GM23338 (cell line): Measurements from ENCODE around the gene RENBP. TPM values are rescaled to one million over a fixed set of nuclear protein-coding genes. Genes with fewer than 3 reads are reported as not detected.

ENCODE experiments used
- ATAC-seq: fragments of 200-7000 bp; cut with Tn5 transposase; 3 replicates; pipeline ENCODE4 v1.9.1; 2020
- DNase-seq: peaks from one replicate; pipeline ENCODE4 v3.0.0-alpha.2; 2015; ENCODE audit warnings: low spot score
- H2AFZ ChIP-seq: fragments of 200-600 bp; sonication (generic); 2 replicates; pipeline ENCODE4 v1.8.0; 2016; ENCODE audit warnings: antibody characterized with exemption, mild to moderate bottlenecking, moderate library complexity
- H3F3A ChIP-seq: fragments of 200-600 bp; sonication (generic); replicated peaks from 2 replicates; pipeline ENCODE4 v1.8.0; 2017; ENCODE audit warnings: antibody characterized with exemption, mixed run types, low read depth
- H3K27ac ChIP-seq: fragments of 200-600 bp; sonication (generic); 2 replicates; pipeline ENCODE4 v1.6.1; 2016; ENCODE audit warnings: low read depth
- H3K27me3 ChIP-seq: fragments of 200-600 bp; sonication (generic); 2 replicates; pipeline ENCODE4 v1.8.0; 2016; ENCODE audit warnings: mild to moderate bottlenecking, mixed run types, moderate library complexity; ENCODE audit not compliant: insufficient read depth
- H3K36me3 ChIP-seq: fragments of 200-600 bp; sonication (generic); 2 replicates; pipeline ENCODE4 v1.8.0; 2016; ENCODE audit warnings: mild to moderate bottlenecking; ENCODE audit not compliant: insufficient read depth
- H3K4me1 ChIP-seq: fragments of 200-600 bp; sonication (generic); 2 replicates; pipeline ENCODE4 v1.8.0; 2016; ENCODE audit warnings: mild to moderate bottlenecking, moderate library complexity; ENCODE audit not compliant: insufficient read depth
- H3K4me2 ChIP-seq: fragments of 200-600 bp; sonication (generic); 2 replicates; pipeline ENCODE4 v1.7.1; 2017; ENCODE audit warnings: mixed run types
- H3K4me3 ChIP-seq: fragments of 200-600 bp; sonication (generic); 2 replicates; pipeline ENCODE4 v1.6.1; 2016; ENCODE audit warnings: mixed run types
- H3K79me2 ChIP-seq: fragments of 200-600 bp; sonication (generic); replicated peaks from 2 replicates; pipeline ENCODE4 v1.8.0; 2017; ENCODE audit warnings: mild to moderate bottlenecking; ENCODE audit not compliant: insufficient read depth
- H3K9me2 ChIP-seq: fragments of 200-600 bp; sonication (generic); 2 replicates; pipeline ENCODE4 v1.8.0; 2017; ENCODE audit not compliant: insufficient read depth
- H4K20me1 ChIP-seq: fragments of 200-600 bp; sonication (generic); replicated peaks from 2 replicates; pipeline ENCODE4 v1.8.0; 2017; ENCODE audit warnings: mild to moderate bottlenecking; ENCODE audit not compliant: insufficient read depth
- H3K27ac Mint-ChIP-seq: 2 replicates; pipeline ENCODE4 v1.8.0; 2020; ENCODE audit warnings: inconsistent platforms, mild to moderate bottlenecking, moderate library complexity, mixed read lengths
- H3K27me3 Mint-ChIP-seq: 3 replicates; pipeline ENCODE4 v1.8.0; 2022; ENCODE audit warnings: low read depth, mild to moderate bottlenecking, moderate library complexity, mixed read lengths, inconsistent platforms; ENCODE audit not compliant: insufficient read depth, poor library complexity
- H3K36me3 Mint-ChIP-seq: 3 replicates; pipeline ENCODE4 v1.8.0; 2021; ENCODE audit warnings: low read depth, mild to moderate bottlenecking, inconsistent platforms, moderate library complexity, mixed read lengths
- H3K4me1 Mint-ChIP-seq: 3 replicates; pipeline ENCODE4 v1.8.0; 2020; ENCODE audit warnings: mild to moderate bottlenecking, inconsistent platforms, mixed read lengths
- H3K4me3 Mint-ChIP-seq: 3 replicates; pipeline ENCODE4 v1.8.0; 2021; ENCODE audit warnings: moderate library complexity, mild to moderate bottlenecking, inconsistent platforms, mixed read lengths
- H3K9me3 Mint-ChIP-seq: 3 replicates; pipeline ENCODE4 v1.8.0; 2020; ENCODE audit warnings: moderate library complexity, mild to moderate bottlenecking, inconsistent platforms, mixed read lengths
- CREB1 ChIP-seq: fragments of 250-450 bp; sonication (Bioruptor Pico); IDR thresholded peaks from 2 replicates; pipeline ENCODE4 v1.5.0; 2020; ENCODE audit warnings: low read depth, mild to moderate bottlenecking, moderate library complexity
- EZH2 ChIP-seq: fragments of 200-600 bp; sonication (generic); IDR thresholded peaks from one replicate; pipeline ENCODE4 v1.8.0; 2017; ENCODE audit warnings: antibody characterized with exemption, mild to moderate bottlenecking, low read depth; ENCODE audit not compliant: unreplicated experiment
- EZH2phosphoT487 ChIP-seq: fragments of 200-600 bp; sonication (generic); IDR thresholded peaks from one replicate; pipeline ENCODE4 v1.8.1; 2018; ENCODE audit warnings: antibody characterized with exemption; ENCODE audit not compliant: unreplicated experiment
- JUNB ChIP-seq: IDR thresholded peaks from one replicate; pipeline ENCODE4 v1.6.1; 2016; ENCODE audit warnings: antibody characterized with exemption; ENCODE audit not compliant: unreplicated experiment
- NANOG ChIP-seq: IDR thresholded peaks from 2 replicates; pipeline ENCODE4 v1.6.1; 2016; ENCODE audit warnings: antibody characterized with exemption, borderline replicate concordance
- POLR2AphosphoS5 ChIP-seq: IDR thresholded peaks from 2 replicates; pipeline ENCODE4 v1.6.1; 2016; ENCODE audit warnings: antibody characterized with exemption, low read depth
- STAT1 ChIP-seq: IDR thresholded peaks from one replicate; pipeline ENCODE4 v1.6.1; 2016; ENCODE audit warnings: antibody characterized with exemption; ENCODE audit not compliant: unreplicated experiment
- ZNF114 ChIP-seq: fragments of 250-450 bp; sonication (Bioruptor Pico); IDR thresholded peaks from 2 replicates; pipeline ENCODE4 v1.5.0; 2020; ENCODE audit warnings: mild to moderate bottlenecking, moderate library complexity
- ZNF331 ChIP-seq: fragments of 250-450 bp; sonication (Bioruptor Pico); IDR thresholded peaks from 2 replicates; pipeline ENCODE4 v1.5.0; 2020; ENCODE audit warnings: low read depth, mild to moderate bottlenecking, moderate library complexity
- polyA plus RNA-seq: library from polyadenylated mRNA; unstranded; fragments of >200 nt; fragmentation: Nextera tagmentation; extraction: Ambion mirVana; gene quantifications from 2 replicates; pipeline ENCODE4 v1.2.1, GENCODE V29; 2016
- total RNA-seq: library from RNA; depleted of rRNA; stranded (reverse); fragments of >200 nt; shearing (Covaris generic); gene quantifications from 2 replicates; pipeline ENCODE4 v1.2.3, GENCODE V29; 2014
- TF ChIP-seq, protein P1 (sequence below): fragments of 250-450 bp; sonication (Bioruptor Pico); IDR thresholded peaks from 2 replicates; pipeline ENCODE4 v1.5.0; 2020; ENCODE audit warnings: mild to moderate bottlenecking, moderate library complexity
- TF ChIP-seq, protein P2 (sequence below): IDR thresholded peaks from 2 replicates; pipeline ENCODE4 v1.6.1; 2016; ENCODE audit warnings: antibody characterized with exemption
- TF ChIP-seq, protein P3 (sequence below), 2 experiments: fragments of 200-600 bp in 1 of 2; sonication (generic) in 1 of 2; conservative IDR thresholded peaks; 2 replicates each; pipeline versions ENCODE4 v1.5.1 to v1.6.1; 2016 to 2017; ENCODE audit warnings: antibody characterized with exemption in 2 of 2, low read depth in 2 of 2, mild to moderate bottlenecking in 2 of 2, moderate library complexity in 1 of 2
- TF ChIP-seq, protein P4 (sequence below): IDR thresholded peaks from one replicate; pipeline ENCODE4 v1.6.1; 2018; ENCODE audit warnings: antibody characterized with exemption; ENCODE audit not compliant: unreplicated experiment

The RENBP gene
- total and polyA plus RNA-seq, 2 experiments from 2014 or later, result 2.0 to 10.3 TPM

DNA sequence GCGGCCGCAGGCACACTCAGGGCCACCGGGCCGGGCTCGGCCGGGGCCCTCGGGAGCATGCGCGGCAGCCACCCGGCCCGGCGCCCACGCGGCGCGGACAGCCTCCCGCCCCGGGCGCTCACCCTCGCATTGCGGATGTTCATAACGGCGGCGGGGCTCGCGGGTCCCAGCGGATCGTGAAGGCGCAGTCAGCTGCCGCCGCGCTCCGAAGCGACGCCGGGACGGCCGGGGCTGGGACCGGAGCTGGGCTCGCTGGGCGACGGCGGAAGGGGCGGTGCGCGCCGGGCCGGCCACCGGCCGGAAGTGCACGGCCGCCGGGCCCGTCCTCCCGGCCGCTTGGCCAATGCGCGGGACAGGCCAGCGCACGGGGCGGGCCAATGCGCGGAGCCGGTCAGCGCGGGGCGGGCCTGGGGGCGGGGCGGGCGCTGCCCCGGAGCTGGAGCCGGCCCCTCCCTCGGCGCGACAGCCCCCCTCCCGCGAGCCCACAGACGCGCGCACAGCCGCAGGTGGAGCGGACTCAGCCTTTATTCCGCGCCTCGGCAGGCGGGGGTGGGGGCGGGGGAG lies 9.6 kb downstream of the RENBP start, which contains the start of gene NAA10:
NAA10 (minus strand) TSS at position 276 of the 564 bp plus-strand sequence; CDS start at position 143, 133 bp downstream.
- H3K4me1 ChIP-seq, result no peaks in the 10 kb centered on the region; the same call in 1 of the 2 replicates
- TF ChIP-seq, protein P1, sequence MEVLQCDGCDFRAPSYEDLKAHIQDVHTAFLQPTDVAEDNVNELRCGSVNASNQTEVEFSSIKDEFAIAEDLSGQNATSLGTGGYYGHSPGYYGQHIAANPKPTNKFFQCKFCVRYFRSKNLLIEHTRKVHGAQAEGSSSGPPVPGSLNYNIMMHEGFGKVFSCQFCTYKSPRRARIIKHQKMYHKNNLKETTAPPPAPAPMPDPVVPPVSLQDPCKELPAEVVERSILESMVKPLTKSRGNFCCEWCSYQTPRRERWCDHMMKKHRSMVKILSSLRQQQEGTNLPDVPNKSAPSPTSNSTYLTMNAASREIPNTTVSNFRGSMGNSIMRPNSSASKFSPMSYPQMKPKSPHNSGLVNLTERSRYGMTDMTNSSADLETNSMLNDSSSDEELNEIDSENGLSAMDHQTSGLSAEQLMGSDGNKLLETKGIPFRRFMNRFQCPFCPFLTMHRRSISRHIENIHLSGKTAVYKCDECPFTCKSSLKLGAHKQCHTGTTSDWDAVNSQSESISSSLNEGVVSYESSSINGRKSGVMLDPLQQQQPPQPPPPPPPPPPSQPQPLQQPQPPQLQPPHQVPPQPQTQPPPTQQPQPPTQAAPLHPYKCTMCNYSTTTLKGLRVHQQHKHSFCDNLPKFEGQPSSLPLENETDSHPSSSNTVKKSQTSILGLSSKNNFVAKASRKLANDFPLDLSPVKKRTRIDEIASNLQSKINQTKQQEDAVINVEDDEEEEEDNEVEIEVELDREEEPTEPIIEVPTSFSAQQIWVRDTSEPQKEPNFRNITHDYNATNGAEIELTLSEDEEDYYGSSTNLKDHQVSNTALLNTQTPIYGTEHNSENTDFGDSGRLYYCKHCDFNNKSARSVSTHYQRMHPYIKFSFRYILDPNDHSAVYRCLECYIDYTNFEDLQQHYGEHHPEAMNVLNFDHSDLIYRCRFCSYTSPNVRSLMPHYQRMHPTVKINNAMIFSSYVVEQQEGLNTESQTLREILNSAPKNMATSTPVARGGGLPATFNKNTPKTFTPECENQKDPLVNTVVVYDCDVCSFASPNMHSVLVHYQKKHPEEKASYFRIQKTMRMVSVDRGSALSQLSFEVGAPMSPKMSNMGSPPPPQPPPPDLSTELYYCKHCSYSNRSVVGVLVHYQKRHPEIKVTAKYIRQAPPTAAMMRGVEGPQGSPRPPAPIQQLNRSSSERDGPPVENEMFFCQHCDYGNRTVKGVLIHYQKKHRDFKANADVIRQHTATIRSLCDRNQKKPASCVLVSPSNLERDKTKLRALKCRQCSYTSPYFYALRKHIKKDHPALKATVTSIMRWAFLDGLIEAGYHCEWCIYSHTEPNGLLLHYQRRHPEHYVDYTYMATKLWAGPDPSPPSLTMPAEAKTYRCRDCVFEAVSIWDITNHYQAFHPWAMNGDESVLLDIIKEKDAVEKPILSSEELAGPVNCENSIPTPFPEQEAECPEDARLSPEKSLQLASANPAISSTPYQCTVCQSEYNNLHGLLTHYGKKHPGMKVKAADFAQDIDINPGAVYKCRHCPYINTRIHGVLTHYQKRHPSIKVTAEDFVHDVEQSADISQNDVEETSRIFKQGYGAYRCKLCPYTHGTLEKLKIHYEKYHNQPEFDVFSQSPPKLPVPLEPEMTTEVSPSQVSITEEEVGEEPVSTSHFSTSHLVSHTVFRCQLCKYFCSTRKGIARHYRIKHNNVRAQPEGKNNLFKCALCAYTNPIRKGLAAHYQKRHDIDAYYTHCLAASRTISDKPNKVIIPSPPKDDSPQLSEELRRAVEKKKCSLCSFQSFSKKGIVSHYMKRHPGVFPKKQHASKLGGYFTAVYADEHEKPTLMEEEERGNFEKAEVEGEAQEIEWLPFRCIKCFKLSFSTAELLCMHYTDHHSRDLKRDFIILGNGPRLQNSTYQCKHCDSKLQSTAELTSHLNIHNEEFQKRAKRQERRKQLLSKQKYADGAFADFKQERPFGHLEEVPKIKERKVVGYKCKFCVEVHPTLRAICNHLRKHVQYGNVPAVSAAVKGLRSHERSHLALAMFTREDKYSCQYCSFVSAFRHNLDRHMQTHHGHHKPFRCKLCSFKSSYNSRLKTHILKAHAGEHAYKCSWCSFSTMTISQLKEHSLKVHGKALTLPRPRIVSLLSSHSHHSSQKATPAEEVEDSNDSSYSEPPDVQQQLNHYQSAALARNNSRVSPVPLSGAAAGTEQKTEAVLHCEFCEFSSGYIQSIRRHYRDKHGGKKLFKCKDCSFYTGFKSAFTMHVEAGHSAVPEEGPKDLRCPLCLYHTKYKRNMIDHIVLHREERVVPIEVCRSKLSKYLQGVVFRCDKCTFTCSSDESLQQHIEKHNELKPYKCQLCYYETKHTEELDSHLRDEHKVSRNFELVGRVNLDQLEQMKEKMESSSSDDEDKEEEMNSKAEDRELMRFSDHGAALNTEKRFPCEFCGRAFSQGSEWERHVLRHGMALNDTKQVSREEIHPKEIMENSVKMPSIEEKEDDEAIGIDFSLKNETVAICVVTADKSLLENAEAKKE (CRISPR knock-in tag), result no peak
- no peak for TF ChIP-seq STAT1
- TF ChIP-seq EZH2phosphoT487, result no peak
- TF ChIP-seq, protein P2, sequence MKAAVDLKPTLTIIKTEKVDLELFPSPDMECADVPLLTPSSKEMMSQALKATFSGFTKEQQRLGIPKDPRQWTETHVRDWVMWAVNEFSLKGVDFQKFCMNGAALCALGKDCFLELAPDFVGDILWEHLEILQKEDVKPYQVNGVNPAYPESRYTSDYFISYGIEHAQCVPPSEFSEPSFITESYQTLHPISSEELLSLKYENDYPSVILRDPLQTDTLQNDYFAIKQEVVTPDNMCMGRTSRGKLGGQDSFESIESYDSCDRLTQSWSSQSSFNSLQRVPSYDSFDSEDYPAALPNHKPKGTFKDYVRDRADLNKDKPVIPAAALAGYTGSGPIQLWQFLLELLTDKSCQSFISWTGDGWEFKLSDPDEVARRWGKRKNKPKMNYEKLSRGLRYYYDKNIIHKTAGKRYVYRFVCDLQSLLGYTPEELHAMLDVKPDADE, result no peak
- TF ChIP-seq, protein P3, sequence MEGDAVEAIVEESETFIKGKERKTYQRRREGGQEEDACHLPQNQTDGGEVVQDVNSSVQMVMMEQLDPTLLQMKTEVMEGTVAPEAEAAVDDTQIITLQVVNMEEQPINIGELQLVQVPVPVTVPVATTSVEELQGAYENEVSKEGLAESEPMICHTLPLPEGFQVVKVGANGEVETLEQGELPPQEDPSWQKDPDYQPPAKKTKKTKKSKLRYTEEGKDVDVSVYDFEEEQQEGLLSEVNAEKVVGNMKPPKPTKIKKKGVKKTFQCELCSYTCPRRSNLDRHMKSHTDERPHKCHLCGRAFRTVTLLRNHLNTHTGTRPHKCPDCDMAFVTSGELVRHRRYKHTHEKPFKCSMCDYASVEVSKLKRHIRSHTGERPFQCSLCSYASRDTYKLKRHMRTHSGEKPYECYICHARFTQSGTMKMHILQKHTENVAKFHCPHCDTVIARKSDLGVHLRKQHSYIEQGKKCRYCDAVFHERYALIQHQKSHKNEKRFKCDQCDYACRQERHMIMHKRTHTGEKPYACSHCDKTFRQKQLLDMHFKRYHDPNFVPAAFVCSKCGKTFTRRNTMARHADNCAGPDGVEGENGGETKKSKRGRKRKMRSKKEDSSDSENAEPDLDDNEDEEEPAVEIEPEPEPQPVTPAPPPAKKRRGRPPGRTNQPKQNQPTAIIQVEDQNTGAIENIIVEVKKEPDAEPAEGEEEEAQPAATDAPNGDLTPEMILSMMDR (conservative IDR thresholded peaks at IDR 0.05; ENCODE audit: low read depth in 2 of 2), result no peak
- TF ChIP-seq POLR2AphosphoS5, result no peak; the same call in 1 of the 2 replicates
- TF ChIP-seq NANOG, result no peak
- TF ChIP-seq, protein P4, sequence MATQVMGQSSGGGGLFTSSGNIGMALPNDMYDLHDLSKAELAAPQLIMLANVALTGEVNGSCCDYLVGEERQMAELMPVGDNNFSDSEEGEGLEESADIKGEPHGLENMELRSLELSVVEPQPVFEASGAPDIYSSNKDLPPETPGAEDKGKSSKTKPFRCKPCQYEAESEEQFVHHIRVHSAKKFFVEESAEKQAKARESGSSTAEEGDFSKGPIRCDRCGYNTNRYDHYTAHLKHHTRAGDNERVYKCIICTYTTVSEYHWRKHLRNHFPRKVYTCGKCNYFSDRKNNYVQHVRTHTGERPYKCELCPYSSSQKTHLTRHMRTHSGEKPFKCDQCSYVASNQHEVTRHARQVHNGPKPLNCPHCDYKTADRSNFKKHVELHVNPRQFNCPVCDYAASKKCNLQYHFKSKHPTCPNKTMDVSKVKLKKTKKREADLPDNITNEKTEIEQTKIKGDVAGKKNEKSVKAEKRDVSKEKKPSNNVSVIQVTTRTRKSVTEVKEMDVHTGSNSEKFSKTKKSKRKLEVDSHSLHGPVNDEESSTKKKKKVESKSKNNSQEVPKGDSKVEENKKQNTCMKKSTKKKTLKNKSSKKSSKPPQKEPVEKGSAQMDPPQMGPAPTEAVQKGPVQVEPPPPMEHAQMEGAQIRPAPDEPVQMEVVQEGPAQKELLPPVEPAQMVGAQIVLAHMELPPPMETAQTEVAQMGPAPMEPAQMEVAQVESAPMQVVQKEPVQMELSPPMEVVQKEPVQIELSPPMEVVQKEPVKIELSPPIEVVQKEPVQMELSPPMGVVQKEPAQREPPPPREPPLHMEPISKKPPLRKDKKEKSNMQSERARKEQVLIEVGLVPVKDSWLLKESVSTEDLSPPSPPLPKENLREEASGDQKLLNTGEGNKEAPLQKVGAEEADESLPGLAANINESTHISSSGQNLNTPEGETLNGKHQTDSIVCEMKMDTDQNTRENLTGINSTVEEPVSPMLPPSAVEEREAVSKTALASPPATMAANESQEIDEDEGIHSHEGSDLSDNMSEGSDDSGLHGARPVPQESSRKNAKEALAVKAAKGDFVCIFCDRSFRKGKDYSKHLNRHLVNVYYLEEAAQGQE, result no peak
- TF ChIP-seq ZNF331, result no peak
- no peak for TF ChIP-seq CREB1 (CRISPR knock-in tag)
- no peak for TF ChIP-seq EZH2
- no peak for TF ChIP-seq JUNB
- TF ChIP-seq ZNF114 (CRISPR knock-in tag), result no peak
- no peak within 1 kb of the TSS for H3K27ac Mint-ChIP-seq
- peaks cover 27% of the 10 kb centered on the region for H3K36me3 Mint-ChIP-seq
- H3K27me3 ChIP-seq, result no peaks in the 10 kb centered on the region
- no peaks in the 10 kb centered on the region for H3K9me3 Mint-ChIP-seq
- peaks cover 12% of the 10 kb centered on the region for H3K79me2 ChIP-seq
- H2AFZ ChIP-seq, result no peak within 1 kb of the TSS
- ATAC-seq (peak; percentile 90), DNase-seq (peak; percentile 73)
- peak within 1 kb of the TSS; percentile 68 for H3K4me3 ChIP-seq
- peak within 1 kb of the TSS; percentile 80 for H3K4me2 ChIP-seq
- H4K20me1 ChIP-seq, result no peaks in the 10 kb centered on the region; the same call in 1 of the 2 replicates
- H3K36me3 ChIP-seq, result no peaks in the 10 kb centered on the region
- peak within 1 kb of the TSS; percentile 86 for H3K4me3 Mint-ChIP-seq
- H3K27ac ChIP-seq, result no peak within 1 kb of the TSS
- H3K4me1 Mint-ChIP-seq, result peaks cover 13% of the 10 kb centered on the region; the same call in 2 of the 3 replicates
- H3K9me2 ChIP-seq, result no peaks in the 10 kb centered on the region
- H3K27me3 Mint-ChIP-seq, result peaks cover 5% of the 10 kb centered on the region
- H3F3A ChIP-seq, result no peaks in the 10 kb centered on the region
